GM23248 (cell line): ENCODE measurements around the gene ADCYAP1R1.

Experiments used
- EZH2 ChIP-seq: fragments of 200-600 bp; sonication (generic); IDR thresholded peaks from 2 replicates; pipeline ENCODE4 v1.6.1; 2018; ENCODE audit warnings: antibody characterized with exemption, mild to moderate bottlenecking; ENCODE audit not compliant: insufficient read depth, poor library complexity, severe bottlenecking
- EZH2phosphoT487 ChIP-seq: fragments of 200-600 bp; sonication (generic); IDR thresholded peaks from 2 replicates; pipeline ENCODE4 v1.6.1; 2018; ENCODE audit warnings: antibody characterized with exemption, moderate library complexity, mild to moderate bottlenecking, low read depth; ENCODE audit not compliant: insufficient read depth

DNA sequence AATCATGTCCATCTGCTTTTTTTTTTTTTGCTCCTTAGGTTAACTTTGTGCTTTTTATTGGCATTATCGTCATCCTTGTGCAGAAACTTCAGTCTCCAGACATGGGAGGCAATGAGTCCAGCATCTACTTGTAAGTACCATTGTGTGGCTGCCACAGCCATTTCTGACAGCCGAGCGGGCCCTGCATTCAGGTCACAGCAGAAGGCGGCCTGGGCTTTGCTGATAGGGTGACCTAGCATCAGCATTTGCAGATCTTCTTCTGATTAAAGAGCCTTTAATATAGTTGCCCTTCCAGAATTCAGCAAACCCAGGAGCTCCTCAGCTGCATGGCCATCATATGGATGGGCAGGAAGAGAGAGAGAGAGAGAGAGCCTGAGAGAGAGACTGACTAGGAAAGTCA, 40.5 kb downstream of the ADCYAP1R1 start:
- TF ChIP-seq EZH2phosphoT487 = no peak
- no peak for TF ChIP-seq EZH2
